MCF 10A (cell line): Measurements from ENCODE around the gene COL20A1. TPM values are rescaled to one million over a fixed set of nuclear protein-coding genes. Genes with fewer than 3 reads are reported as not detected.

Source experiments
- BruUV-seq: library from RNA; stranded (reverse); fragments of 400-500 nt; replicated peaks from 2 replicates; lab custom pipeline; 2021; lab: Mats Ljungman, UMichigan
- CTCF ChIA-PET: fragments of 300-600 bp; sonication (Branson Sonifier 250); formaldehyde crosslinking; extraction: SDS; loops from one replicate; lab custom pipeline; 2021; ENCODE audit warnings: antibody characterized with exemption, inconsistent platforms; lab: Yijun Ruan, JAX
- POLR2A ChIA-PET: fragments of 300-600, 350-650 bp; sonication (Branson Sonifier 250); formaldehyde crosslinking; extraction: SDS; loops from one replicate; lab custom pipeline; 2020; ENCODE audit warnings: antibody characterized with exemption, inconsistent platforms; lab: Yijun Ruan, JAX
- DNase-seq: peaks from one replicate; pipeline ENCODE4 v3.0.0-alpha.2; 2018; ENCODE audit not compliant: unreplicated experiment
- H3K27ac Mint-ChIP-seq: one replicate; pipeline ENCODE4 v1.8.0; 2022; ENCODE audit warnings: mild to moderate bottlenecking, low read depth, mixed read lengths; ENCODE audit not compliant: unreplicated experiment
- H3K27me3 Mint-ChIP-seq: one replicate; pipeline ENCODE4 v1.8.0; 2022; ENCODE audit warnings: mixed read lengths; ENCODE audit not compliant: insufficient read depth, unreplicated experiment
- H3K36me3 Mint-ChIP-seq: one replicate; pipeline ENCODE4 v1.8.0; 2022; ENCODE audit warnings: mild to moderate bottlenecking, moderate library complexity, mixed read lengths; ENCODE audit not compliant: insufficient read depth, unreplicated experiment
- H3K4me1 Mint-ChIP-seq: one replicate; pipeline ENCODE4 v1.8.0; 2022; ENCODE audit warnings: mixed read lengths; ENCODE audit not compliant: insufficient read depth, unreplicated experiment
- H3K4me3 Mint-ChIP-seq: one replicate; pipeline ENCODE4 v1.8.0; 2022; ENCODE audit warnings: mild to moderate bottlenecking, moderate library complexity, mixed read lengths; ENCODE audit not compliant: unreplicated experiment
- H3K9me3 Mint-ChIP-seq: one replicate; pipeline ENCODE4 v1.8.0; 2022; ENCODE audit warnings: mixed read lengths; ENCODE audit not compliant: unreplicated experiment
- CTCF ChIP-seq: fragments of 200-600 bp; IDR thresholded peaks from one replicate; pipeline ENCODE4 v1.8.0; 2022; ENCODE audit warnings: antibody characterized with exemption, mild to moderate bottlenecking; ENCODE audit not compliant: unreplicated experiment
- intact Hi-C: fragments of 100-400 bp; cut with micrococcal nuclease; formaldehyde crosslinking; loops from 2 replicates; pipeline ENCODE4 v1.14.1; 2022
- total RNA-seq: library from RNA; stranded (reverse); gene quantifications from 2 replicates; pipeline ENCODE4 v1.2.3, GENCODE V29; 2022

COL20A1 gene
- total RNA-seq, 1 experiment from 2014 or later = 0.14 TPM

- Mint-ChIP-seq H3K27ac (no peak overlapping the region), H3K4me3 (no peak overlapping the region), H3K4me1 (no peaks in the 10 kb centered on the region), H3K9me3 (no peaks in the 10 kb centered on the region), H3K27me3 (no peaks in the 10 kb centered on the region), H3K36me3 (peaks cover 34% of the 10 kb centered on the region)
- BruUV-seq = no TSS peak
- ChIA-PET POLR2A (interaction anchor here (0.7 to 3.7 kb wide), 3 partner anchors 10 to 166 kb away, joined by 3 to 9 read pairs (median 4); partner anchors contain the start of gene ARFGAP1), CTCF (interaction anchor here (0.6 to 3.1 kb wide), 6 partner anchors 29 to 235 kb away, joined by 3 to 36 read pairs (median 4); no protein-coding TSS in a partner anchor)
- no peak for DNase-seq
- intact Hi-C loops = no loop called here
- TF ChIP-seq CTCF = peak; percentile 27
Observed at GRCh38 chr20:63280929-63281545, 11.9 kb upstream of the COL20A1 start.

- DNase-seq = no peak
- POLR2A ChIA-PET = interaction anchor here (0.6 to 3.7 kb wide), 3 partner anchors 10 to 165 kb away, joined by 3 to 9 read pairs (median 4); partner anchors contain the start of gene ARFGAP1
- no peak overlapping the region for H3K27ac Mint-ChIP-seq
- intact Hi-C loops = no loop called here
- H3K4me1 Mint-ChIP-seq = no peaks in the 10 kb centered on the region
- peaks cover 28% of the 10 kb centered on the region for H3K36me3 Mint-ChIP-seq
- BruUV-seq = no TSS peak
- CTCF ChIA-PET = interaction anchor here (0.7 to 3.1 kb wide), 3 partner anchors 28 to 102 kb away, joined by 3 to 36 read pairs (median 5); no protein-coding TSS in a partner anchor
- H3K9me3 Mint-ChIP-seq = no peaks in the 10 kb centered on the region
- no peaks in the 10 kb centered on the region for H3K27me3 Mint-ChIP-seq
- no peak for TF ChIP-seq CTCF
- no peak overlapping the region for H3K4me3 Mint-ChIP-seq
Observed at GRCh38 chr20:63281742-63282665, 11.0 kb upstream of the COL20A1 start.

- no peak overlapping the region for H3K4me3 Mint-ChIP-seq
- no TSS peak for BruUV-seq
- no peak overlapping the region for H3K27ac Mint-ChIP-seq
- no peaks in the 10 kb centered on the region for H3K9me3 Mint-ChIP-seq
- ChIA-PET CTCF (interaction anchor here (2.0 kb wide), 1 partner anchor 27 kb away, joined by 5 read pairs; no protein-coding TSS in a partner anchor), POLR2A (interaction anchor here (3.7 kb wide), 1 partner anchor 11 kb away, joined by 9 read pairs; the partner anchor contains the start of gene ARFGAP1)
- H3K4me1 Mint-ChIP-seq = no peaks in the 10 kb centered on the region
- peaks cover 30% of the 10 kb centered on the region for H3K36me3 Mint-ChIP-seq
- no peak for DNase-seq
- intact Hi-C loops = no loop called here
- no peak for TF ChIP-seq CTCF
- no peaks in the 10 kb centered on the region for H3K27me3 Mint-ChIP-seq
Observed at GRCh38 chr20:63282946-63283345, 10.0 kb upstream of the COL20A1 start.
